ENCODE results near the gene WDR72. TPM values are rescaled to one million over a fixed set of nuclear protein-coding genes. Genes with fewer than 3 reads are reported as not detected.

Gene WDR72
- total and polyA plus RNA-seq, 2 experiments from 2014 or later: 0.99 to 1.9 TPM

- Histone ChIP-seq H3K36me3 (ENCODE audit: insufficient read depth) (0 out of 2 replicates have a peak, but pooled peaks cover 4% of the 10 kb centered on the region), H3K27ac (ENCODE audit: low read depth) (no peak overlapping the region), H3K79me2 (replicated peaks; ENCODE audit: insufficient read depth) (no peaks in the 10 kb centered on the region), H3K9me2 (ENCODE audit: insufficient read depth) (no peaks in the 10 kb centered on the region), H3K27me3 (ENCODE audit: insufficient read depth) (no peaks in the 10 kb centered on the region), H3K4me2 (no peak overlapping the region), H3K4me3 (no peak overlapping the region), H3F3A (replicated peaks; ENCODE audit: low read depth) (no peaks in the 10 kb centered on the region), H2AFZ (no peak overlapping the region), H4K20me1 (replicated peaks; ENCODE audit: insufficient read depth) (no peaks in the 10 kb centered on the region), H3K4me1 (ENCODE audit: insufficient read depth) (no peaks in the 10 kb centered on the region)
- no peaks in the 10 kb centered on the region for H3K27me3 Mint-ChIP-seq (ENCODE audit: insufficient read depth, low read depth, poor library complexity)
- ATAC-seq (no peak), DNase-seq (ENCODE audit: low spot score) (no peak)
- H3K4me3 Mint-ChIP-seq: no peak overlapping the region
- H3K4me1 Mint-ChIP-seq: peaks cover 3% of the 10 kb centered on the region; the same call in 2 of the 3 replicates
- no peaks in the 10 kb centered on the region for H3K36me3 Mint-ChIP-seq (ENCODE audit: low read depth)
- H3K9me3 Mint-ChIP-seq: peaks cover 3% of the 10 kb centered on the region; the same call in 2 of the 3 replicates
- TF ChIP-seq, protein P1, sequence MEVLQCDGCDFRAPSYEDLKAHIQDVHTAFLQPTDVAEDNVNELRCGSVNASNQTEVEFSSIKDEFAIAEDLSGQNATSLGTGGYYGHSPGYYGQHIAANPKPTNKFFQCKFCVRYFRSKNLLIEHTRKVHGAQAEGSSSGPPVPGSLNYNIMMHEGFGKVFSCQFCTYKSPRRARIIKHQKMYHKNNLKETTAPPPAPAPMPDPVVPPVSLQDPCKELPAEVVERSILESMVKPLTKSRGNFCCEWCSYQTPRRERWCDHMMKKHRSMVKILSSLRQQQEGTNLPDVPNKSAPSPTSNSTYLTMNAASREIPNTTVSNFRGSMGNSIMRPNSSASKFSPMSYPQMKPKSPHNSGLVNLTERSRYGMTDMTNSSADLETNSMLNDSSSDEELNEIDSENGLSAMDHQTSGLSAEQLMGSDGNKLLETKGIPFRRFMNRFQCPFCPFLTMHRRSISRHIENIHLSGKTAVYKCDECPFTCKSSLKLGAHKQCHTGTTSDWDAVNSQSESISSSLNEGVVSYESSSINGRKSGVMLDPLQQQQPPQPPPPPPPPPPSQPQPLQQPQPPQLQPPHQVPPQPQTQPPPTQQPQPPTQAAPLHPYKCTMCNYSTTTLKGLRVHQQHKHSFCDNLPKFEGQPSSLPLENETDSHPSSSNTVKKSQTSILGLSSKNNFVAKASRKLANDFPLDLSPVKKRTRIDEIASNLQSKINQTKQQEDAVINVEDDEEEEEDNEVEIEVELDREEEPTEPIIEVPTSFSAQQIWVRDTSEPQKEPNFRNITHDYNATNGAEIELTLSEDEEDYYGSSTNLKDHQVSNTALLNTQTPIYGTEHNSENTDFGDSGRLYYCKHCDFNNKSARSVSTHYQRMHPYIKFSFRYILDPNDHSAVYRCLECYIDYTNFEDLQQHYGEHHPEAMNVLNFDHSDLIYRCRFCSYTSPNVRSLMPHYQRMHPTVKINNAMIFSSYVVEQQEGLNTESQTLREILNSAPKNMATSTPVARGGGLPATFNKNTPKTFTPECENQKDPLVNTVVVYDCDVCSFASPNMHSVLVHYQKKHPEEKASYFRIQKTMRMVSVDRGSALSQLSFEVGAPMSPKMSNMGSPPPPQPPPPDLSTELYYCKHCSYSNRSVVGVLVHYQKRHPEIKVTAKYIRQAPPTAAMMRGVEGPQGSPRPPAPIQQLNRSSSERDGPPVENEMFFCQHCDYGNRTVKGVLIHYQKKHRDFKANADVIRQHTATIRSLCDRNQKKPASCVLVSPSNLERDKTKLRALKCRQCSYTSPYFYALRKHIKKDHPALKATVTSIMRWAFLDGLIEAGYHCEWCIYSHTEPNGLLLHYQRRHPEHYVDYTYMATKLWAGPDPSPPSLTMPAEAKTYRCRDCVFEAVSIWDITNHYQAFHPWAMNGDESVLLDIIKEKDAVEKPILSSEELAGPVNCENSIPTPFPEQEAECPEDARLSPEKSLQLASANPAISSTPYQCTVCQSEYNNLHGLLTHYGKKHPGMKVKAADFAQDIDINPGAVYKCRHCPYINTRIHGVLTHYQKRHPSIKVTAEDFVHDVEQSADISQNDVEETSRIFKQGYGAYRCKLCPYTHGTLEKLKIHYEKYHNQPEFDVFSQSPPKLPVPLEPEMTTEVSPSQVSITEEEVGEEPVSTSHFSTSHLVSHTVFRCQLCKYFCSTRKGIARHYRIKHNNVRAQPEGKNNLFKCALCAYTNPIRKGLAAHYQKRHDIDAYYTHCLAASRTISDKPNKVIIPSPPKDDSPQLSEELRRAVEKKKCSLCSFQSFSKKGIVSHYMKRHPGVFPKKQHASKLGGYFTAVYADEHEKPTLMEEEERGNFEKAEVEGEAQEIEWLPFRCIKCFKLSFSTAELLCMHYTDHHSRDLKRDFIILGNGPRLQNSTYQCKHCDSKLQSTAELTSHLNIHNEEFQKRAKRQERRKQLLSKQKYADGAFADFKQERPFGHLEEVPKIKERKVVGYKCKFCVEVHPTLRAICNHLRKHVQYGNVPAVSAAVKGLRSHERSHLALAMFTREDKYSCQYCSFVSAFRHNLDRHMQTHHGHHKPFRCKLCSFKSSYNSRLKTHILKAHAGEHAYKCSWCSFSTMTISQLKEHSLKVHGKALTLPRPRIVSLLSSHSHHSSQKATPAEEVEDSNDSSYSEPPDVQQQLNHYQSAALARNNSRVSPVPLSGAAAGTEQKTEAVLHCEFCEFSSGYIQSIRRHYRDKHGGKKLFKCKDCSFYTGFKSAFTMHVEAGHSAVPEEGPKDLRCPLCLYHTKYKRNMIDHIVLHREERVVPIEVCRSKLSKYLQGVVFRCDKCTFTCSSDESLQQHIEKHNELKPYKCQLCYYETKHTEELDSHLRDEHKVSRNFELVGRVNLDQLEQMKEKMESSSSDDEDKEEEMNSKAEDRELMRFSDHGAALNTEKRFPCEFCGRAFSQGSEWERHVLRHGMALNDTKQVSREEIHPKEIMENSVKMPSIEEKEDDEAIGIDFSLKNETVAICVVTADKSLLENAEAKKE (CRISPR knock-in tag; IDR thresholded peaks at IDR 0.05): no peak
- TF ChIP-seq, protein P2, sequence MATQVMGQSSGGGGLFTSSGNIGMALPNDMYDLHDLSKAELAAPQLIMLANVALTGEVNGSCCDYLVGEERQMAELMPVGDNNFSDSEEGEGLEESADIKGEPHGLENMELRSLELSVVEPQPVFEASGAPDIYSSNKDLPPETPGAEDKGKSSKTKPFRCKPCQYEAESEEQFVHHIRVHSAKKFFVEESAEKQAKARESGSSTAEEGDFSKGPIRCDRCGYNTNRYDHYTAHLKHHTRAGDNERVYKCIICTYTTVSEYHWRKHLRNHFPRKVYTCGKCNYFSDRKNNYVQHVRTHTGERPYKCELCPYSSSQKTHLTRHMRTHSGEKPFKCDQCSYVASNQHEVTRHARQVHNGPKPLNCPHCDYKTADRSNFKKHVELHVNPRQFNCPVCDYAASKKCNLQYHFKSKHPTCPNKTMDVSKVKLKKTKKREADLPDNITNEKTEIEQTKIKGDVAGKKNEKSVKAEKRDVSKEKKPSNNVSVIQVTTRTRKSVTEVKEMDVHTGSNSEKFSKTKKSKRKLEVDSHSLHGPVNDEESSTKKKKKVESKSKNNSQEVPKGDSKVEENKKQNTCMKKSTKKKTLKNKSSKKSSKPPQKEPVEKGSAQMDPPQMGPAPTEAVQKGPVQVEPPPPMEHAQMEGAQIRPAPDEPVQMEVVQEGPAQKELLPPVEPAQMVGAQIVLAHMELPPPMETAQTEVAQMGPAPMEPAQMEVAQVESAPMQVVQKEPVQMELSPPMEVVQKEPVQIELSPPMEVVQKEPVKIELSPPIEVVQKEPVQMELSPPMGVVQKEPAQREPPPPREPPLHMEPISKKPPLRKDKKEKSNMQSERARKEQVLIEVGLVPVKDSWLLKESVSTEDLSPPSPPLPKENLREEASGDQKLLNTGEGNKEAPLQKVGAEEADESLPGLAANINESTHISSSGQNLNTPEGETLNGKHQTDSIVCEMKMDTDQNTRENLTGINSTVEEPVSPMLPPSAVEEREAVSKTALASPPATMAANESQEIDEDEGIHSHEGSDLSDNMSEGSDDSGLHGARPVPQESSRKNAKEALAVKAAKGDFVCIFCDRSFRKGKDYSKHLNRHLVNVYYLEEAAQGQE (IDR thresholded peaks at IDR 0.05; ENCODE audit: unreplicated experiment): no peak
- no peak for TF ChIP-seq NANOG (IDR thresholded peaks at IDR 0.05; ENCODE audit: borderline replicate concordance)
- no peak for TF ChIP-seq ETS1 (IDR thresholded peaks at IDR 0.05)
- TF ChIP-seq POLR2AphosphoS5 (IDR thresholded peaks at IDR 0.05; ENCODE audit: low read depth): no peak
- TF ChIP-seq ZNF114 (CRISPR knock-in tag; IDR thresholded peaks at IDR 0.05): no peak
- no peak for TF ChIP-seq STAT1 (IDR thresholded peaks at IDR 0.05; ENCODE audit: unreplicated experiment)
- TF ChIP-seq ZNF331 (CRISPR knock-in tag; IDR thresholded peaks at IDR 0.05; ENCODE audit: low read depth): no peak
- TF ChIP-seq EZH2 (IDR thresholded peaks at IDR 0.05; ENCODE audit: low read depth, unreplicated experiment): no peak
- no peak for TF ChIP-seq CREB1 (CRISPR knock-in tag; IDR thresholded peaks at IDR 0.05; ENCODE audit: low read depth)
- no peak for TF ChIP-seq JUNB (IDR thresholded peaks at IDR 0.05; ENCODE audit: unreplicated experiment)
- TF ChIP-seq CTCF (conservative IDR thresholded peaks at IDR 0.05; ENCODE audit: low read depth in 2 of 2): no peak
- no peak for TF ChIP-seq EZH2phosphoT487 (IDR thresholded peaks at IDR 0.05; ENCODE audit: unreplicated experiment)
- H3K27ac Mint-ChIP-seq: no peak overlapping the region
These were observed 287.3 kb downstream of the WDR72 start for GRCh38 chr15:53472210-53472609.

All from GM23338 (cell line).